Neutrophil (primary cell): ENCODE results near the gene PIGH.
A peak's percentile ranks its signal among the peaks of the same experiment; 100 is the strongest.

Source experiments
- H3K27ac ChIP-seq: fragments of 200-600 bp; sonication (generic); 2 replicates; pipeline ENCODE4 v1.5.1; 2016; ENCODE audit warnings: mild to moderate bottlenecking, moderate library complexity
- H3K27me3 ChIP-seq: fragments of 200-600 bp; sonication (generic); 2 replicates; pipeline ENCODE4 v1.6.0; 2016; ENCODE audit warnings: mild to moderate bottlenecking
- H3K36me3 ChIP-seq: fragments of 200-600 bp; sonication (generic); 2 replicates; pipeline ENCODE4 v1.5.1; 2017
- H3K4me1 ChIP-seq, 2 experiments: fragments of 200-600 bp in 1 of 2; sonication (generic) in 1 of 2; 1 replicate in 1 of 2; 2 replicates in 1 of 2; pipeline versions ENCODE4 v1.5.1 to v1.6.1; 2013 to 2016; ENCODE audit warnings: low read depth in 1 of 2, low read length in 1 of 2, mild to moderate bottlenecking in 1 of 2, moderate library complexity in 1 of 2; ENCODE audit not compliant: control insufficient read depth in 1 of 2, insufficient read depth in 1 of 2
- H3K4me3 ChIP-seq, 2 experiments: fragments of 200-600 bp in 1 of 2; sonication (generic) in 1 of 2; 1 replicate in 1 of 2; 2 replicates in 1 of 2; pipeline ENCODE4 v1.5.1; 2013 to 2016; ENCODE audit warnings: low read depth in 1 of 2, low read length in 1 of 2, mild to moderate bottlenecking in 1 of 2, moderate library complexity in 1 of 2
- H3K9me3 ChIP-seq: fragments of 200-600 bp; sonication (generic); 2 replicates; pipeline ENCODE4 v1.5.1; 2016
- CTCF ChIP-seq: fragments of 200-600 bp; sonication (generic); IDR thresholded peaks from 2 replicates; pipeline ENCODE4 v1.5.1; 2016; ENCODE audit warnings: antibody characterized with exemption

The PIGH gene

GRCh38 chr14:67620217-67620785 is 20.2 kb upstream of the PIGH start:
- peak overlapping the region; percentile 64 for H3K27ac ChIP-seq
- no peaks in the 10 kb centered on the region for H3K36me3 ChIP-seq
- peak overlapping the region; percentile 68 to 69 for H3K4me3 ChIP-seq
- peaks cover 37% of the 10 kb centered on the region for H3K27me3 ChIP-seq
- H3K9me3 ChIP-seq, result no peaks in the 10 kb centered on the region
- no peak for TF ChIP-seq CTCF
- peaks cover 8 to 10% of the 10 kb centered on the region in 2 experiments for H3K4me1 ChIP-seq

GRCh38 chr14:67619446-67620216 is 19.6 kb upstream of the PIGH start, which contains the start of gene ARG2:
Gene ARG2 (plus strand): TSS chr14:67619920. CDS start chr14:67619978, 58 bp downstream.
- Histone ChIP-seq H3K9me3 (no peaks in the 10 kb centered on the region), H3K4me1 (peaks cover 8 to 10% of the 10 kb centered on the region in 2 experiments), H3K36me3 (no peaks in the 10 kb centered on the region), H3K4me3 (peak within 1 kb of the TSS; percentile 68 to 69), H3K27me3 (peaks cover 37% of the 10 kb centered on the region), H3K27ac (peak within 1 kb of the TSS; percentile 64)
- peak; percentile 67 for TF ChIP-seq CTCF

- peak; percentile 21 for TF ChIP-seq CTCF
- no peak overlapping the region for H3K27ac ChIP-seq
Measured at GRCh38 chr14:67618617-67619063, 18.6 kb upstream of the PIGH start.

GRCh38 chr14:67610491-67610890 is 10.4 kb upstream of the PIGH start:
- TF ChIP-seq CTCF, result no peak
- Histone ChIP-seq H3K9me3 (no peaks in the 10 kb centered on the region), H3K27me3 (peaks cover 6% of the 10 kb centered on the region), H3K27ac (no peak overlapping the region), H3K4me3 (no peak overlapping the region), H3K36me3 (no peaks in the 10 kb centered on the region), H3K4me1 (no peaks in the 10 kb centered on the region)

More at GRCh38 chr14:67618617-67619063, 18.6 kb upstream of the PIGH start:
- Histone ChIP-seq H3K4me1 (peaks cover 8 to 10% of the 10 kb centered on the region in 2 experiments), H3K27me3 (peaks cover 43% of the 10 kb centered on the region), H3K36me3 (no peaks in the 10 kb centered on the region), H3K4me3 (no peak overlapping the region), H3K9me3 (no peaks in the 10 kb centered on the region)

- Histone ChIP-seq H3K27me3 (peaks cover 6% of the 10 kb centered on the region), H3K36me3 (no peaks in the 10 kb centered on the region), H3K9me3 (no peaks in the 10 kb centered on the region), H3K27ac (no peak overlapping the region), H3K4me3 (no peak overlapping the region), H3K4me1 (no peaks in the 10 kb centered on the region)
- no peak for TF ChIP-seq CTCF
Measured at GRCh38 chr14:67609642-67610310, 9.7 kb upstream of the PIGH start.
